ENCODE measurements around the gene PPP1R12C.
"Not testable (repeated sequence)": the region's sequence is repeated elsewhere in the genome, so short reads cannot be mapped to it uniquely, and the experiment has no call there.

Gene PPP1R12C

DNA sequence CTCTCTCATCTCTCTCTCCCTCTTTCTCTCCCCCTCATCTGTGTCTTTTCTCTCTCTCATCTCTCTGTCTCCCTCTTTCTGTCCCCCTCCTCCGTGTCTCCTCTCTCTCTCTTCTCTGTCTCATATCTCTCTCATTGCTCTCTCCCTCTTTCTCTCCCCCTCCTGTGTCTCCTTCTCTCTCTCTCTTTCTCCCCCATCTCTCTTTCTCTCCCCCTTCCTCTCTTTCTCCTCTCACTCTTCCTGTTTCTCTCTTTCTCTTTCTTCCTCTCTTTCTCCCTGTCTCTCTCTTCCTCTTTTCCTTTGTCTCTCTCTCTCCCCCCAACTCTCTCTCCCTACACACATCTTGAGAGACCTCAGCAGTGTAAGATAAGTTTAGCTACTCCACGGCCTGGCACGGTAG is 49.6 kb downstream of the PPP1R12C start:
- Histone ChIP-seq H3K9me2 (replicated peaks; ENCODE audit: low read depth, low read length) (no peaks in the 10 kb centered on the region), H3K4me3 (ENCODE audit: low read length, poor library complexity, severe bottlenecking) (no peak overlapping the region), H2AFZ (ENCODE audit: low read length) (no peak overlapping the region), H3K79me2 (ENCODE audit: insufficient read depth, low read length) (no peaks in the 10 kb centered on the region), H4K20me1 (ENCODE audit: insufficient read depth, low read length, poor library complexity, severe bottlenecking) (no peaks in the 10 kb centered on the region), H3K9me3 (ENCODE audit: insufficient read depth, low read depth, low read length) (no peaks in the 10 kb centered on the region), H3K4me1 (ENCODE audit: insufficient read depth, low read length, poor library complexity, severe bottlenecking) (peaks cover 10% of the 10 kb centered on the region), H3K36me3 (ENCODE audit: insufficient read depth, low read length) (no peaks in the 10 kb centered on the region), H3K9ac (ENCODE audit: low read depth, low read length, poor library complexity, severe bottlenecking) (no peak overlapping the region), H3K27me3 (ENCODE audit: insufficient read depth, low read length, poor library complexity, severe bottlenecking) (no peaks in the 10 kb centered on the region), H3F3A (ENCODE audit: low read depth) (no peaks in the 10 kb centered on the region), H3K4me2 (ENCODE audit: low read depth, low read length, poor library complexity, severe bottlenecking) (no peak overlapping the region)
- TF ChIP-seq EZH2phosphoT487 (IDR thresholded peaks at IDR 0.05; ENCODE audit: borderline replicate concordance) = no peak
- TF ChIP-seq, protein P1, sequence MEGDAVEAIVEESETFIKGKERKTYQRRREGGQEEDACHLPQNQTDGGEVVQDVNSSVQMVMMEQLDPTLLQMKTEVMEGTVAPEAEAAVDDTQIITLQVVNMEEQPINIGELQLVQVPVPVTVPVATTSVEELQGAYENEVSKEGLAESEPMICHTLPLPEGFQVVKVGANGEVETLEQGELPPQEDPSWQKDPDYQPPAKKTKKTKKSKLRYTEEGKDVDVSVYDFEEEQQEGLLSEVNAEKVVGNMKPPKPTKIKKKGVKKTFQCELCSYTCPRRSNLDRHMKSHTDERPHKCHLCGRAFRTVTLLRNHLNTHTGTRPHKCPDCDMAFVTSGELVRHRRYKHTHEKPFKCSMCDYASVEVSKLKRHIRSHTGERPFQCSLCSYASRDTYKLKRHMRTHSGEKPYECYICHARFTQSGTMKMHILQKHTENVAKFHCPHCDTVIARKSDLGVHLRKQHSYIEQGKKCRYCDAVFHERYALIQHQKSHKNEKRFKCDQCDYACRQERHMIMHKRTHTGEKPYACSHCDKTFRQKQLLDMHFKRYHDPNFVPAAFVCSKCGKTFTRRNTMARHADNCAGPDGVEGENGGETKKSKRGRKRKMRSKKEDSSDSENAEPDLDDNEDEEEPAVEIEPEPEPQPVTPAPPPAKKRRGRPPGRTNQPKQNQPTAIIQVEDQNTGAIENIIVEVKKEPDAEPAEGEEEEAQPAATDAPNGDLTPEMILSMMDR (conservative IDR thresholded peaks at IDR 0.05; ENCODE audit: low read length) = no peak

DNA sequence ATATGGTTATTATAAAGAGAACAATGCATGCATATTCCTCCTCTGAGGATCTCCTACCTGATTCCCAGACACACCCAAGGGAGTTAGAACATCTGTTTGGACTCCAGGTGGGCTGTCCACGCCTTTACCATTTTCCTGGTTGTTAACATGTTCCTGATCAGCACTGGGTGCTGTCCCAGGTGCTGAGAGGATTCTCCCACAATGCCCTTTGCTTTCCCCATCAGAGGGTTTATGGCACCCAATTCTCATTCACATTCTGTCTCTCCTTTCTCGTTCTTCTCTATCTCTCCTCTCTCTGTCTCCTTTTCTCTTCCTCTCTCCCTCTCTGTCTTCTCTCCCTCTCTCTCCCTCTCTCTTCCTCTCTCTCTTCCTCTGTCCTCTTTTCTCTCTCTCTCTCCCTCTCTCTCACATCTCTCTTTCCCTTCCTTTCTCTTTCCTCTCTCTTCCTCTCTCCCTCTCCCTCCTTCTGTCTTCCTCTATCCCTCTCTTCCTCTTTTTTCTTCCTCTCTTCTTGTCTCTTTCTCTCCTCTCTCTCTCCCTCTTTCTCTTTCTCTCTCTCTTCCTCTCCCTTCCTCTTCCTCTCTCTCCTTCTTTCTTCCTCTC is 51.2 kb downstream of the PPP1R12C start:
- Histone ChIP-seq H3K9me2 (replicated peaks; ENCODE audit: low read depth, low read length) (no peaks in the 10 kb centered on the region), H4K20me1 (ENCODE audit: insufficient read depth, low read length, poor library complexity, severe bottlenecking) (no peaks in the 10 kb centered on the region), H3K4me3 (ENCODE audit: low read length, poor library complexity, severe bottlenecking) (no peak overlapping the region), H3K9me3 (ENCODE audit: insufficient read depth, low read depth, low read length) (no peaks in the 10 kb centered on the region), H3K9ac (ENCODE audit: low read depth, low read length, poor library complexity, severe bottlenecking) (no peak overlapping the region), H3K4me1 (ENCODE audit: insufficient read depth, low read length, poor library complexity, severe bottlenecking) (peaks cover 1% of the 10 kb centered on the region), H2AFZ (ENCODE audit: low read length) (no peak overlapping the region), H3K4me2 (ENCODE audit: low read depth, low read length, poor library complexity, severe bottlenecking) (no peak overlapping the region), H3K27me3 (ENCODE audit: insufficient read depth, low read length, poor library complexity, severe bottlenecking) (no peaks in the 10 kb centered on the region), H3K79me2 (ENCODE audit: insufficient read depth, low read length) (no peaks in the 10 kb centered on the region), H3F3A (ENCODE audit: low read depth) (no peaks in the 10 kb centered on the region), H3K36me3 (ENCODE audit: insufficient read depth, low read length) (no peaks in the 10 kb centered on the region)
- TF ChIP-seq, protein P1 (conservative IDR thresholded peaks at IDR 0.05; ENCODE audit: low read length) = no peak
- TF ChIP-seq EZH2phosphoT487 (IDR thresholded peaks at IDR 0.05; ENCODE audit: borderline replicate concordance) = no peak

DNA sequence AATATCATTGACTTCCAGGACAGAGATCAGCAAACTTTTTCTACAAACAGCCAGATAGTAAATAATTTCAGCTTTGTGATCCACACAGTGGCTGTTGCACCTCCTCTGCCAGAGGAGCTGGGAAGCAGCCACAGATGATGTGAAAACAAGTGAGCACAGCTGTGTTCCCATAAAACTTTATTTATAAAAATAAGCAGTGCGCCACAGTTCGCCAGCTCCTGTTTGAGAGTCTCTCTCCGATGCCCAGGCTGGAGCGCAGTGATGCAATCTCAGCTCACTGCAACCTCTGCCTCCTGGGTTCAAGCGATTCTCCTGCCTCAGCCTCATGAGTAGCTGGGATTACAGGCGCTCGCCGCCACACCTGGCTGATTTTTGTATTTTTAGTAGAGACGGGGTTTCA is 51.9 kb downstream of the PPP1R12C start:
- not testable (repeated sequence) for H3K27me3 ChIP-seq (ENCODE audit: insufficient read depth, low read length, poor library complexity, severe bottlenecking); H3K4me3 ChIP-seq (ENCODE audit: low read length, poor library complexity, severe bottlenecking); H3K36me3 ChIP-seq (ENCODE audit: insufficient read depth, low read length); H3K4me1 ChIP-seq (ENCODE audit: insufficient read depth, low read length, poor library complexity, severe bottlenecking); H3K9me2 ChIP-seq (replicated peaks; ENCODE audit: low read depth, low read length); H2AFZ ChIP-seq (ENCODE audit: low read length); H3K9me3 ChIP-seq (ENCODE audit: insufficient read depth, low read depth, low read length); H3K9ac ChIP-seq (ENCODE audit: low read depth, low read length, poor library complexity, severe bottlenecking); H3F3A ChIP-seq (ENCODE audit: low read depth); H4K20me1 ChIP-seq (ENCODE audit: insufficient read depth, low read length, poor library complexity, severe bottlenecking); H3K79me2 ChIP-seq (ENCODE audit: insufficient read depth, low read length); H3K4me2 ChIP-seq (ENCODE audit: low read depth, low read length, poor library complexity, severe bottlenecking)

DNA sequence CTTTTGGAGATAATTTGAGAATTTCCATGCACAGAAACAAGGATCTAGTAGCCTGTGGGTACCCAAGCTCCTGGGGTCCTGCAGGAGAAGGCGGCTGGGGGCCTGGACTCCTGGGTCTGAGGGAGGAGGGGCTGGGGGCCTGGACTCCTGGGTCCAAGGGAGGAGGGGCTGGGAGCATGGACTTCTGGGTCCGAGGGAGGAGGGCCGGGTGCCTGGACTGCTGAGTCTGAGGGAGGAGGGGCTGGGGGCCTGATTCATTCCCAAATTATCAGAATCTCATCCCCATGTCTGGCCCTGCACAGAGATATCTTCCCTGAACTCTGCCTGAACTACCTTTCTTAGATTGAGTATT is 54.0 kb downstream of the PPP1R12C start:
- Histone ChIP-seq H3K79me2 (ENCODE audit: insufficient read depth, low read length) (no peaks in the 10 kb centered on the region), H3K4me2 (ENCODE audit: low read depth, low read length, poor library complexity, severe bottlenecking) (no peak overlapping the region), H3K9ac (ENCODE audit: low read depth, low read length, poor library complexity, severe bottlenecking) (no peak overlapping the region), H4K20me1 (ENCODE audit: insufficient read depth, low read length, poor library complexity, severe bottlenecking) (no peaks in the 10 kb centered on the region), H3K36me3 (ENCODE audit: insufficient read depth, low read length) (no peaks in the 10 kb centered on the region), H3K9me2 (replicated peaks; ENCODE audit: low read depth, low read length) (no peaks in the 10 kb centered on the region), H2AFZ (ENCODE audit: low read length) (no peak overlapping the region), H3K9me3 (ENCODE audit: insufficient read depth, low read depth, low read length) (no peaks in the 10 kb centered on the region), H3F3A (ENCODE audit: low read depth) (no peaks in the 10 kb centered on the region), H3K4me3 (ENCODE audit: low read length, poor library complexity, severe bottlenecking) (no peak overlapping the region), H3K4me1 (ENCODE audit: insufficient read depth, low read length, poor library complexity, severe bottlenecking) (no peaks in the 10 kb centered on the region), H3K27me3 (ENCODE audit: insufficient read depth, low read length, poor library complexity, severe bottlenecking) (no peaks in the 10 kb centered on the region)
- TF ChIP-seq EZH2phosphoT487 (IDR thresholded peaks at IDR 0.05; ENCODE audit: borderline replicate concordance) = no peak
- TF ChIP-seq, protein P1 (conservative IDR thresholded peaks at IDR 0.05; ENCODE audit: low read length) = no peak

Data from Loucy (cell line).